HepG2 (cell line): ENCODE data around the gene MTHFD2. TPM values are rescaled to one million over a fixed set of nuclear protein-coding genes. Genes with fewer than 3 reads are reported as not detected.

Experiments
- CTCF ChIP-seq: sonication (generic); formaldehyde crosslinking; IDR thresholded peaks from 2 replicates; pipeline ENCODE4 v1.5.0; 2020; ENCODE audit warnings: mild to moderate bottlenecking, missing genetic modification reagents, moderate library complexity
- DDIT3 ChIP-seq: sonication (generic); formaldehyde crosslinking; IDR thresholded peaks from 2 replicates; pipeline ENCODE4 v1.4.0; 2020; ENCODE audit warnings: mild to moderate bottlenecking, missing genetic modification reagents
- MEIS1 ChIP-seq: sonication (generic); formaldehyde crosslinking; IDR thresholded peaks from 2 replicates; pipeline ENCODE4 v1.9.0; 2021; ENCODE audit warnings: mild to moderate bottlenecking, missing genetic modification reagents, moderate library complexity, borderline replicate concordance
- THAP9 ChIP-seq: sonication (generic); formaldehyde crosslinking; IDR thresholded peaks from 2 replicates; pipeline ENCODE4; 2020; ENCODE audit warnings: missing genetic modification reagents, mild to moderate bottlenecking, borderline replicate concordance
- ZBTB20 ChIP-seq: sonication (generic); formaldehyde crosslinking; IDR thresholded peaks from 2 replicates; pipeline ENCODE4 v1.8.1; 2023; ENCODE audit warnings: missing genetic modification reagents, low read depth, mild to moderate bottlenecking, borderline replicate concordance
- ZBTB40 ChIP-seq, 2 experiments: fragments of 450-650 bp in 1 of 2; sonication (generic) in 1 of 2; formaldehyde crosslinking in 1 of 2; IDR thresholded peaks; 2 replicates each; pipeline versions ENCODE4 v1.6.1 to v1.8.0; 2016 to 2022; ENCODE audit warnings: antibody characterized with exemption in 1 of 2, mild to moderate bottlenecking in 1 of 2, missing genetic modification reagents in 1 of 2
- ZBTB49 ChIP-seq: sonication (generic); formaldehyde crosslinking; IDR thresholded peaks from 2 replicates; pipeline ENCODE4 v1.4.0; 2020; ENCODE audit warnings: missing genetic modification reagents, borderline replicate concordance
- polyA plus RNA-seq, 8 experiments: library from polyadenylated mRNA; depleted of rRNA in 3 of 8; stranded (reverse) in 7 of 8; unstranded in 1 of 8; fragments of >200 nt; fragmentation: Illumina TruSeq in 4 of 8; extraction: Trizol in 4 of 8; gene quantifications; 2 replicates each; pipeline versions ENCODE4 v1.2.1 to v1.2.3, GENCODE V29; 2011 to 2016; ENCODE audit warnings: low read depth in 4 of 8, missing spikeins in 1 of 8, mixed read lengths in 1 of 8; ENCODE audit not compliant: insufficient read depth in 1 of 8
- total RNA-seq, 5 experiments: library from RNA; depleted of rRNA; stranded (reverse); fragments of >200 nt; fragmentation: Illumina TruSeq; extraction: Trizol; gene quantifications; 2 replicates each; pipeline ENCODE4 v1.2.3, GENCODE V29; 2016; ENCODE audit warnings: low read depth in 1 of 5

The MTHFD2 gene
- total and polyA plus RNA-seq, 2 of the 13 experiments (the other 11 are each of a cell fraction or from before 2014, with no cell fraction given) = 188 to 269 TPM

- TF ChIP-seq ZBTB49 (no peak), MEIS1 (peak; percentile 56; the same call in 1 of the 2 replicates), ZBTB40 (IDR thresholded peaks at IDR 0.05) (no peak), ZBTB40 (CRISPR knock-in tag; IDR thresholded peaks at IDR 0.05) (peak; percentile 82), ZBTB20 (CRISPR knock-in tag) (peak; percentile 88; the same call in 1 of the 2 replicates), CTCF (CRISPR knock-in tag) (peak; percentile 85), THAP9 (CRISPR knock-in tag) (peak; percentile 79; the same call in 1 of the 2 replicates), DDIT3 (CRISPR knock-in tag) (no peak)
Measured at GRCh38 chr2:74198461-74199274, at the start of gene MTHFD2 (continued).
